ENCODE data around the gene COPG2.

- TF ChIP-seq EZH2 (IDR thresholded peaks at IDR 0.05; ENCODE audit: low read depth, unreplicated experiment): no peak
- TF ChIP-seq CTCF (conservative IDR thresholded peaks at IDR 0.05; ENCODE audit: low read depth in 2 of 2): no peak
- TF ChIP-seq ETS1 (IDR thresholded peaks at IDR 0.05): no peak
- no peak for TF ChIP-seq CREB1 (CRISPR knock-in tag; IDR thresholded peaks at IDR 0.05; ENCODE audit: low read depth)
- TF ChIP-seq POLR2AphosphoS5 (IDR thresholded peaks at IDR 0.05; ENCODE audit: low read depth): no peak
- no peak for TF ChIP-seq EZH2phosphoT487 (IDR thresholded peaks at IDR 0.05; ENCODE audit: unreplicated experiment)
- TF ChIP-seq REST (IDR thresholded peaks at IDR 0.05; ENCODE audit: unreplicated experiment): no peak
- no peak for TF ChIP-seq NANOG (IDR thresholded peaks at IDR 0.05; ENCODE audit: borderline replicate concordance)
Measured at GRCh38 chr7:130488392-130489139, 180.0 kb downstream of the COPG2 start.
